SK-N-SH (cell line): ENCODE measurements around the gene PMVK. TPM values are rescaled to one million over a fixed set of nuclear protein-coding genes. Genes with fewer than 3 reads are reported as not detected.
A peak's percentile ranks its signal among the peaks of the same experiment; 100 is the strongest.

Source experiments
- CTCF ChIA-PET: fragments of 300-600, 350-600 bp; formaldehyde crosslinking; extraction: SDS; loops from one replicate; lab custom pipeline; 2021; lab: Yijun Ruan, JAX
- POLR2A ChIA-PET: fragments of 350-600 bp; sonication (Branson Sonifier 250); formaldehyde crosslinking; extraction: SDS; loops from one replicate; lab custom pipeline; 2020; ENCODE audit warnings: antibody characterized with exemption, inconsistent platforms; lab: Yijun Ruan, JAX
- DNase-seq: peaks from one replicate; pipeline ENCODE4 v3.0.0; 2012
- H2AFZ ChIP-seq: fragments of 200-600 bp; sonication (generic); 2 replicates; pipeline ENCODE4 v1.8.1; 2016; ENCODE audit warnings: antibody characterized with exemption, mild to moderate bottlenecking, low read depth
- H3F3A ChIP-seq: fragments of 200-600 bp; sonication (generic); replicated peaks from 2 replicates; pipeline ENCODE3; 2016; ENCODE audit warnings: antibody characterized with exemption, mild to moderate bottlenecking; ENCODE audit not compliant: insufficient read depth
- H3K27ac ChIP-seq, 2 experiments: fragments of 200-500 bp in 1 of 2; fragments of 200-600 bp in 1 of 2; sonication (Bioruptor generic) in 1 of 2; sonication (generic), shearing (Covaris generic) in 1 of 2; 2 replicates each; pipeline versions ENCODE4 v1.5.1 to v1.6.1; 2014 to 2016; ENCODE audit warnings: low read depth in 2 of 2, inconsistent platforms in 1 of 2, low read length in 1 of 2, mild to moderate bottlenecking in 1 of 2, mixed read lengths in 1 of 2
- H3K27me3 ChIP-seq: fragments of 200-600 bp; sonication (generic), shearing (Covaris generic); 2 replicates; pipeline ENCODE4 v1.6.1; 2016; ENCODE audit warnings: mixed run types; ENCODE audit not compliant: insufficient read depth
- H3K36me3 ChIP-seq, 2 experiments: fragments of 200-500 bp in 1 of 2; fragments of 200-600 bp in 1 of 2; sonication (Bioruptor generic) in 1 of 2; sonication (generic) in 1 of 2; replicated peaks in 1 of 2; 2 replicates each; pipeline versions ENCODE3 to v1.5.1; 2014 to 2016; ENCODE audit warnings: low read length in 1 of 2, mild to moderate bottlenecking in 1 of 2; ENCODE audit not compliant: insufficient read depth in 2 of 2, control insufficient read depth in 1 of 2
- H3K4me1 ChIP-seq, 2 experiments: fragments of 200-500 bp in 1 of 2; fragments of 200-600 bp in 1 of 2; sonication (Bioruptor generic) in 1 of 2; sonication (generic), shearing (Covaris generic) in 1 of 2; 2 replicates each; pipeline versions ENCODE4 v1.5.1 to v1.6.1; 2014 to 2016; ENCODE audit warnings: low read depth in 1 of 2, low read length in 1 of 2, mixed run types in 1 of 2; ENCODE audit not compliant: insufficient read depth in 2 of 2, control insufficient read depth in 1 of 2
- H3K4me2 ChIP-seq: fragments of 200-600 bp; sonication (generic), shearing (Covaris generic); 2 replicates; pipeline ENCODE4 v1.6.1; 2017; ENCODE audit warnings: mixed run types
- H3K4me3 ChIP-seq, 2 experiments: fragments of 200-500 bp in 1 of 2; fragments of 200-600 bp in 1 of 2; sonication (Bioruptor generic) in 1 of 2; sonication (generic), shearing (Covaris generic) in 1 of 2; 2 replicates each; pipeline versions ENCODE4 v1.5.1 to v1.8.1; 2014 to 2016; ENCODE audit warnings: low read depth in 2 of 2, inconsistent platforms in 1 of 2, low read length in 1 of 2, mild to moderate bottlenecking in 1 of 2, mixed read lengths in 1 of 2, moderate library complexity in 1 of 2
- H3K79me2 ChIP-seq: fragments of 200-600 bp; sonication (generic); 2 replicates; pipeline ENCODE4 v1.8.1; 2017; ENCODE audit warnings: mild to moderate bottlenecking; ENCODE audit not compliant: insufficient read depth
- H3K9ac ChIP-seq: fragments of 200-600 bp; sonication (generic); 2 replicates; pipeline ENCODE4 v1.6.1; 2017; ENCODE audit warnings: mixed run types
- H3K9me2 ChIP-seq: fragments of 200-600 bp; sonication (generic); 2 replicates; pipeline ENCODE4 v1.6.1; 2017; ENCODE audit warnings: mixed run types
- H3K9me3 ChIP-seq: fragments of 200-600 bp; sonication (generic); 2 replicates; pipeline ENCODE4 v1.6.1; 2017; ENCODE audit warnings: mixed run types, mild to moderate bottlenecking, moderate library complexity
- H4K20me1 ChIP-seq: fragments of 200-600 bp; sonication (generic); 2 replicates; pipeline ENCODE4 v1.6.1; 2017; ENCODE audit warnings: mild to moderate bottlenecking, mixed run types; ENCODE audit not compliant: insufficient read depth
- EZH2phosphoT487 ChIP-seq: fragments of 200-600 bp; sonication (generic); IDR thresholded peaks from 2 replicates; pipeline ENCODE4 v1.6.1; 2017; ENCODE audit warnings: low read depth, mixed run types, mild to moderate bottlenecking, antibody characterized with exemption, moderate library complexity, borderline replicate concordance
- FOXJ3 ChIP-seq: sonication (generic); formaldehyde crosslinking; IDR thresholded peaks from 2 replicates; pipeline ENCODE4 v1.5.1; 2020; ENCODE audit warnings: mild to moderate bottlenecking, missing genetic modification reagents
- FOXM1 ChIP-seq: IDR thresholded peaks from 2 replicates; pipeline ENCODE4 v1.4.0; 2012; ENCODE audit warnings: low read depth, mild to moderate bottlenecking
- JUND ChIP-seq: IDR thresholded peaks from 2 replicates; pipeline ENCODE4 v1.4.0; 2012
- NRF1 ChIP-seq: IDR thresholded peaks from 2 replicates; pipeline ENCODE4 v1.6.1; 2012; ENCODE audit warnings: low read depth, mild to moderate bottlenecking, low read length
- RCOR1 ChIP-seq: fragments of 150-350 bp; IDR thresholded peaks from 2 replicates; pipeline ENCODE4 v1.6.1; 2017; ENCODE audit warnings: antibody characterized with exemption, low read length
- SMC3 ChIP-seq: IDR thresholded peaks from 2 replicates; pipeline ENCODE4 v1.6.1; 2012; ENCODE audit warnings: low read depth, low read length, improper control_type of control experiment
- TAF1 ChIP-seq: IDR thresholded peaks from 2 replicates; pipeline ENCODE4 v1.6.1; 2012; ENCODE audit warnings: low read depth, mild to moderate bottlenecking, low read length, moderate library complexity, borderline replicate concordance
- TEAD4 ChIP-seq: IDR thresholded peaks from 2 replicates; pipeline ENCODE4 v1.4.0; 2012; ENCODE audit warnings: mild to moderate bottlenecking, borderline replicate concordance; ENCODE audit not compliant: insufficient read depth
- WGBS: methylation state at CpG from one replicate; pipeline ENCODE4 v1.1.6; 2017; ENCODE audit warnings: low lambda C conversion rate; 5-methylcytosine and 5-hydroxymethylcytosine counted together
- polyA plus RNA-seq, 3 experiments: library from polyadenylated mRNA; depleted of rRNA; stranded (reverse); fragments of >200 nt; gene quantifications; 2 replicates each; pipeline ENCODE4 v1.2.3, GENCODE V29; 2012
- TF ChIP-seq, protein P1 (sequence below): fragments of 150-350 bp; IDR thresholded peaks from 2 replicates; pipeline ENCODE4 v1.6.1; 2016; ENCODE audit warnings: mild to moderate bottlenecking, low read depth, low read length
- TF ChIP-seq, protein P2 (sequence below): IDR thresholded peaks from 2 replicates; pipeline ENCODE4 v1.4.0; 2012; ENCODE audit warnings: low read depth
- TF ChIP-seq, protein P3 (sequence below): IDR thresholded peaks from 2 replicates; pipeline ENCODE4 v1.4.0; 2012; ENCODE audit warnings: low read depth, borderline replicate concordance

PMVK gene
- polyA plus RNA-seq, 1 of the 3 experiments (the other 2 are of a cell fraction), result 59.6 TPM

DNA sequence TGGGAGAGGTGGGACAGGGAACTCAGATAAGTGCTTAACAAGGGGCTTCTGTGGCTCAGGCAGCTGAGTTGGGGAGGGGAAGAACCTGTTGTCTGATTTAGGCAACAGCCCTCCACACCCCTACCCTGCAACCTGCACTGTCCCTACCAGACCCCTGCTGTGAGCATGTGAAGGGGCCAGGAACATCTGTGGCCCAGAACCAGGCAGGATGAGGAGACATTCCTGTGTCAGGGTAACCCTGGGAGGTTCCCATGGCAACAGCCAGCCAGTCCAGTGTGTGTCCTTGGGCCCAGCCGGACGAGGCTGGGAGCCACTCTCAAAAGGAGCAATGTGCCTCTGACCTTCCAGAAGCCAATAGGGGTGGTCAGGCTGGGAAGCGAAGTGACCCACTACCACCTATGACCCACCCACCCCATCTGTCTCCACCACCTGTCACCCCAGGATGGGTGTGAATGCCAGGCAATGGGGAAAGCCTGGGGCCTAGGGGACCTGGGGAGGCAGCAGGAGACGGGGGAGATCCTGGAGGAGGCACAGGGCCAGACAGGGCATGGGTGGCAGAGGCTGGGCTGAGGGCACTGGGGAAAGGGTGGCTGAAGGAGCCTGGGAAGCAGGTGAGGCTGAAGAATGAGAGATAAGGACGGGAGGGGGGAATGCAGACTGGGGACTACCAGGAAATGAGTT lies 5.0 kb upstream of the PMVK start:
- Histone ChIP-seq H3F3A (peaks cover 19% of the 10 kb centered on the region), H3K9ac (no peak overlapping the region), H2AFZ (no peak overlapping the region), H4K20me1 (no peaks in the 10 kb centered on the region), H3K79me2 (no peaks in the 10 kb centered on the region), H3K9me2 (no peaks in the 10 kb centered on the region), H3K9me3 (no peaks in the 10 kb centered on the region), H3K27ac (peak overlapping the region in 1 of 2 experiments; percentile 36; a peak in 1 of 4 replicates), H3K4me1 (peaks cover 15 to 30% of the 10 kb centered on the region in 2 experiments; a peak in 3 of 4 replicates), H3K27me3 (no peaks in the 10 kb centered on the region), H3K36me3 (peaks cover 0 to 11% of the 10 kb centered on the region in 2 experiments), H3K4me2 (no peak overlapping the region), H3K4me3 (no peak overlapping the region)
- ChIA-PET POLR2A (no interaction called here), CTCF (interaction anchor here (0.8 to 6.6 kb wide), 6 partner anchors 58 to 382 kb away, joined by 3 to 34 read pairs (median 6); no protein-coding TSS in a partner anchor)
- peak; percentile 65 for DNase-seq
- 0 out of 2 replicates have a peak, but pooled peaks have one; percentile 14 for TF ChIP-seq RCOR1
- no peak for TF ChIP-seq JUND
- 77% methylated on average over 5 of the region's 5 CpGs for WGBS

DNA sequence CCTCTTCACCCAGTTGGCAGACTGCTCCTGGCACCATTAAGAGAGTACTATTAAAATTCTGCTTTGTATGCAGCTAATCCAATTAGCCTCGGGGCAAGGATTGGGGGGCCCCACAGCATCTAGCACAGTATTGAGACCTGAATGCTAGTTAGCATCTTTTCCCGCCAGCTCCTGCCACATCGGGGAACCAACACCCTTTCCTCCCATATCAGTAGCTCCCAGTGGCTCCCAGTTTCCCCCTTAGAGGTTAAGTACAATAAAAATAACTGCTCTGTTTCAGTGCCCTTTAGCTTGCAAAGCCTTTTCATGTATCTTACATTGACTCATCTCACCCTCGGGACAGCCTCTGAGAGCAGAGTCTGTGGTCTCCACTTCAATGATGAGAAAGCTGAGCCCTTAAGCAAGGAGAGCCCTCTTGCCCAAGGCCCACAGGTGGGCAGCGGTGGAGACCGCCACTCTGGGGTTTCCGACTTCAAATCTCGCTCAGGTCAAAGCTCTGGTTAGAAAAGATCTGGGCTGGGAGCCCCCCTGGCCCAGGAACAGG lies 4.2 kb upstream of the PMVK start:
- H2AFZ ChIP-seq, result no peak overlapping the region
- no peaks in the 10 kb centered on the region for H3K9me3 ChIP-seq
- no peak overlapping the region for H3K4me2 ChIP-seq
- no peaks in the 10 kb centered on the region for H3K9me2 ChIP-seq
- H3K27me3 ChIP-seq, result no peaks in the 10 kb centered on the region
- peaks cover 0 to 7% of the 10 kb centered on the region in 2 experiments for H3K36me3 ChIP-seq
- H3K4me3 ChIP-seq, result no peak overlapping the region
- peaks cover 18 to 33% of the 10 kb centered on the region in 2 experiments; a peak in 3 of 4 replicates for H3K4me1 ChIP-seq
- ChIA-PET POLR2A (interaction anchor here (0.7 kb wide), 1 partner anchor 25 kb away, joined by 3 read pairs; no protein-coding TSS in a partner anchor), CTCF (interaction anchor here (0.7 to 6.6 kb wide), 8 partner anchors 58 to 381 kb away, joined by 3 to 34 read pairs (median 6); no protein-coding TSS in a partner anchor)
- 82% methylated on average over 8 of the region's 8 CpGs for WGBS
- no peak for DNase-seq
- H3K79me2 ChIP-seq, result peaks cover 5% of the 10 kb centered on the region; the same call in 1 of the 2 replicates
- H3K27ac ChIP-seq, result peak overlapping the region in 1 of 2 experiments; percentile 5; a peak in 1 of 4 replicates
- H3F3A ChIP-seq, result peaks cover 19% of the 10 kb centered on the region
- H4K20me1 ChIP-seq, result no peaks in the 10 kb centered on the region
- TF ChIP-seq TAF1 (no peak), FOXJ3 (no peak), EZH2phosphoT487 (no peak), SMC3 (no peak), JUND (no peak), FOXM1 (no peak), TEAD4 (no peak), NRF1 (no peak), RCOR1 (no peak)
- TF ChIP-seq, protein P1, sequence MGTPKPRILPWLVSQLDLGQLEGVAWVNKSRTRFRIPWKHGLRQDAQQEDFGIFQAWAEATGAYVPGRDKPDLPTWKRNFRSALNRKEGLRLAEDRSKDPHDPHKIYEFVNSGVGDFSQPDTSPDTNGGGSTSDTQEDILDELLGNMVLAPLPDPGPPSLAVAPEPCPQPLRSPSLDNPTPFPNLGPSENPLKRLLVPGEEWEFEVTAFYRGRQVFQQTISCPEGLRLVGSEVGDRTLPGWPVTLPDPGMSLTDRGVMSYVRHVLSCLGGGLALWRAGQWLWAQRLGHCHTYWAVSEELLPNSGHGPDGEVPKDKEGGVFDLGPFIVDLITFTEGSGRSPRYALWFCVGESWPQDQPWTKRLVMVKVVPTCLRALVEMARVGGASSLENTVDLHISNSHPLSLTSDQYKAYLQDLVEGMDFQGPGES, result no peak
- TF ChIP-seq, protein P2, sequence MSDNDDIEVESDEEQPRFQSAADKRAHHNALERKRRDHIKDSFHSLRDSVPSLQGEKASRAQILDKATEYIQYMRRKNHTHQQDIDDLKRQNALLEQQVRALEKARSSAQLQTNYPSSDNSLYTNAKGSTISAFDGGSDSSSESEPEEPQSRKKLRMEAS, result no peak
- TF ChIP-seq, protein P3, sequence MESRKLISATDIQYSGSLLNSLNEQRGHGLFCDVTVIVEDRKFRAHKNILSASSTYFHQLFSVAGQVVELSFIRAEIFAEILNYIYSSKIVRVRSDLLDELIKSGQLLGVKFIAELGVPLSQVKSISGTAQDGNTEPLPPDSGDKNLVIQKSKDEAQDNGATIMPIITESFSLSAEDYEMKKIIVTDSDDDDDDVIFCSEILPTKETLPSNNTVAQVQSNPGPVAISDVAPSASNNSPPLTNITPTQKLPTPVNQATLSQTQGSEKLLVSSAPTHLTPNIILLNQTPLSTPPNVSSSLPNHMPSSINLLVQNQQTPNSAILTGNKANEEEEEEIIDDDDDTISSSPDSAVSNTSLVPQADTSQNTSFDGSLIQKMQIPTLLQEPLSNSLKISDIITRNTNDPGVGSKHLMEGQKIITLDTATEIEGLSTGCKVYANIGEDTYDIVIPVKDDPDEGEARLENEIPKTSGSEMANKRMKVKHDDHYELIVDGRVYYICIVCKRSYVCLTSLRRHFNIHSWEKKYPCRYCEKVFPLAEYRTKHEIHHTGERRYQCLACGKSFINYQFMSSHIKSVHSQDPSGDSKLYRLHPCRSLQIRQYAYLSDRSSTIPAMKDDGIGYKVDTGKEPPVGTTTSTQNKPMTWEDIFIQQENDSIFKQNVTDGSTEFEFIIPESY, result no peak
- H3K9ac ChIP-seq, result no peak overlapping the region
